GM10266 (cell line): ENCODE results near the gene AGBL3.
"Not testable (repeated sequence)": the region's sequence is repeated elsewhere in the genome, so short reads cannot be mapped to it uniquely, and the experiment has no call there.

ENCODE experiments used
- DNase-seq: peaks from one replicate; pipeline ENCODE4 v3.0.0; 2012; ENCODE audit errors: extremely low spot score
- CTCF ChIP-seq: IDR thresholded peaks from 2 replicates; pipeline ENCODE4 v1.5.1; 2012; ENCODE audit warnings: mild to moderate bottlenecking, low read depth; ENCODE audit not compliant: control insufficient read depth, insufficient read depth; ENCODE audit errors: missing control alignments

AGBL3 gene

DNA sequence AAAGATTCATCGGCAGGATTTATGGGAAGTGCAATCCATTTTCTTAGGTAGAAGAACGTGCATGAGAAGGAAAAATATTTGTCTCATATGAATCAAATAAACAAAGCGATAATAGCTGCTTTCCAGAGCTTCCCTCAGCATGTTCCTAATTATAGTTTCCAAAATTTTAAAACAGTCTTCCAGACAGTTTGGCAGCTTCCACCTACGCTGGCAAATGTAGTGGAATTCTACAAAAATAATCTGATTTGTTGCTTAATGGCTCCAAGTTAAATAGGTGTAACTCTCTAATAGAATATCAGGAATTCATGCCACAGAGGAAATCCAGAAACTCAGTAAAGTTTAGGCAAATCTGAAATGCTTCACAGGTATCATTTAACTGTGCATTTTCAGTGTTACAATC lies 23.3 kb upstream of the AGBL3 start:
- TF ChIP-seq CTCF = no peak
- DNase-seq = no peak

DNA sequence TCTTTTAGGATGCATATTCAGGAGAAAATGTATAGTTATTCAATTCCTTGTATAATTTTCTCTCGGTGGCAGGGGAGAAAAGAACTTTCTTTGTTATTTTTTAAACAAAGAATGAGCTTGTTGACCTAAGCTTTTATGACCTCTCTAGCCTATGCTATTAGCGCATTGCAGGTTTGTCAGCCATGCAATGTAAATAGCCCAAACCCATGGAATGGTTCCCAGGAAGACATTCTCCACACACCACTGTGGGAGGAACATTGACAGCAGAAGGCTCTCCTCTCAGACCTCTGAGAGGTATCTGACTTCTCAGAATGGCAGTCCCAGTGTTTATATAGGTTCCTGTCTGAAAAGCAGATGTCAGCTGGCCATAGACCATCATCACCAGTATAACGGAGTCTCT lies 19.6 kb upstream of the AGBL3 start:
- no peak for DNase-seq
- no peak for TF ChIP-seq CTCF

DNA sequence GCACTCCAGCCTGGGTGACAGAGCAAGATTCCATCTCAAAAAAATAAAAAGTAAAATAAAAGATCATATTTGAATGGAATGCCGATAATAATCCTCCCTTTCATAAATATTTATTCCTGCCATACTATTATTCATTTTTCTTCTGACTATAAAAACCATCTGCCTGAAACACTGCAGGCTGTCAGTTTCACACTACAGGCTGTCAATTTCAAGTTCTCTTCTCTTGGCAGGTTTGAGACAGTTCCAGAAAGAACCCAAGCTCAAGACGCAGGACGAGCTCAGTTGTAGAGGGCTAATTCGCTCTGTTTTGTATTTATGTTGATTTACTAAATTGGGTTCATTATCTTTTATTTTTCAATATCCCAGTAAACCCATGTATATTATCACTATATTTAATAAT lies 18.2 kb upstream of the AGBL3 start:
- no peak for TF ChIP-seq CTCF
- no peak for DNase-seq

GRCh38 chr7:134981645-134982044 lies 4.7 kb upstream of the AGBL3 start:
- DNase-seq = not testable (repeated sequence)

DNA sequence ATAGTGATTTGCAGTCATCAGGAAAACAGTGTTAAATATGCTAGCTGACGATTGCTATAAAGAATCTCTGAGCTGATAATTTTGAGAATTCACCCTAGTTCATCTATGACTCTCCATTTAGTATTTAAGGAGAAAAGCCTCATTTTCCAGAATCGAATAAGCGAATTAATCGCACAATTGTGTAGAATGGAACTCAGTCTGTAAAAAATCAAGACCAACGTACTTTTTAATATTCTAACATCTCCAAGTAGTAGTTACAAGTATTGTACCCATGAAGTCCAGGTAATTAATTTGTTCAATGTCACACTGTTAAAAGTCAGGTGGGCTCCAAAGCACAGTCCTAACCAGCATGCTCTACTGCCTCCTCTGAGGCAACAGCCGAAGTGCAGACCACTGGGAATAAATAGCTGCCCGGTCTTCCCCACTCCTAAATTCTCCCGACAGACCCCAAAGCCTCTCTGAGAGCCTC lies 380 bp upstream of the AGBL3 start:
- DNase-seq = no peak
- TF ChIP-seq CTCF = peak; percentile 12

DNA sequence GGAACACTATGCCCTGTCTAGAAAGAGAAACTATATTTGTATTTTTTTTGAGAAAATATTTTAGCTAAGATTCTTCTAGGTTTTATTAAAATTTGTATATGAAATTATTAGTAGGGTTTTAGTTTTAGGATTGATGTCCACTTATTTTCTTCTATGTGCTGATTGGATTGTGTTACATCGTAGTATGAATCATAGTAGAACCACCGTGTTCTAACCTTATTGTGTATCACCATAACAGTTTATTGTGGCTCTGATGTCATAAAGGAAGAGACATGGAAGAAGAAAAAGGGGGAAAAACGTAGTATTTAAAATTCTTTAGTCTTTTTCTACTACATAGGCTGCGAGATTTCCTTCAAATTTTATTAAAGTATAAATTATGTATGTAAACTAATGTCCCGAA lies 1.9 kb downstream of the AGBL3 start:
- TF ChIP-seq CTCF = no peak
- DNase-seq = no peak

DNA sequence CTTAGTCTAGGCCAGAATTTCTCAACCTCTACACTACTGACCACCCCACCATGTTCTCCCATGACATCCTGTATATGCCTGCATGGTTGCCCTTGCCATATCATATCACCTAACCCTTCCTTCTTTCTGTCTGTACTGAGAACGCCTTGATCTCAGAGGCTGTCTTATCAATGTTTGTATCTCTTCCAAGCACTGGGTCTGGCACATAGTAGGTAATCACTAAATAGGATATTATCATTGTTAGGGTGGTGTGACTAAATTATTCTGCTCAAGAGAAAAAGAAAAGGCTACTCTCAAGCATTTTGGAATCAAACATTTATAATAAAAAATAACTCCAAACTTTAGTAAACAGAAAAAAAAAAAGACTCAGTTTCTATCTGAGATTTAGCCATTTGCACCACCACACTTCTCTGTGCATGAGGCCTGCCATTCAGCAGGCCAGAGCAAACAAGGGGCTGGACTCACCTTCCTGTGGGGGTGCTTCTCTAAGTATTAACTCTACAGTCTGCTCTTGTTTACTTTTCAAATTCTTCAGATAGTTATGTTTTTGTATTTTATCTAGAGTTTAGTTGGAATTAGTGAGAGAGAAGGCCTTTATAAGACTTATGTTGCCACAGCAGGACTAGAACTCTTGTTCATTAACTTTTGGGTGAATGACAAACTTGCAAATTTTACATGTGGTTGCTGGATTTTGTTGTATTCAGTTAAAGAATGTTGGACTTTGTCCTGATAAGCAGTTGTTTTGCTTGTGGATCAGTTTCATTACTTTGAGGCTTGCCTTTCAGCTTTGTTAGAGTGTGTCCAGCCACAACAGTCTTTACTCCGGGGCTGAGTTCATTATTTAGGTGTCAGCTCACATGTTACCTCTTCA lies 5.4 kb downstream of the AGBL3 start:
- DNase-seq = no peak
- no peak for TF ChIP-seq CTCF
